ENCODE data around the gene ADAM12.
"Not testable (repeated sequence)": the region's sequence is repeated elsewhere in the genome, so short reads cannot be mapped to it uniquely, and the experiment has no call there.

Gene ADAM12

DNA sequence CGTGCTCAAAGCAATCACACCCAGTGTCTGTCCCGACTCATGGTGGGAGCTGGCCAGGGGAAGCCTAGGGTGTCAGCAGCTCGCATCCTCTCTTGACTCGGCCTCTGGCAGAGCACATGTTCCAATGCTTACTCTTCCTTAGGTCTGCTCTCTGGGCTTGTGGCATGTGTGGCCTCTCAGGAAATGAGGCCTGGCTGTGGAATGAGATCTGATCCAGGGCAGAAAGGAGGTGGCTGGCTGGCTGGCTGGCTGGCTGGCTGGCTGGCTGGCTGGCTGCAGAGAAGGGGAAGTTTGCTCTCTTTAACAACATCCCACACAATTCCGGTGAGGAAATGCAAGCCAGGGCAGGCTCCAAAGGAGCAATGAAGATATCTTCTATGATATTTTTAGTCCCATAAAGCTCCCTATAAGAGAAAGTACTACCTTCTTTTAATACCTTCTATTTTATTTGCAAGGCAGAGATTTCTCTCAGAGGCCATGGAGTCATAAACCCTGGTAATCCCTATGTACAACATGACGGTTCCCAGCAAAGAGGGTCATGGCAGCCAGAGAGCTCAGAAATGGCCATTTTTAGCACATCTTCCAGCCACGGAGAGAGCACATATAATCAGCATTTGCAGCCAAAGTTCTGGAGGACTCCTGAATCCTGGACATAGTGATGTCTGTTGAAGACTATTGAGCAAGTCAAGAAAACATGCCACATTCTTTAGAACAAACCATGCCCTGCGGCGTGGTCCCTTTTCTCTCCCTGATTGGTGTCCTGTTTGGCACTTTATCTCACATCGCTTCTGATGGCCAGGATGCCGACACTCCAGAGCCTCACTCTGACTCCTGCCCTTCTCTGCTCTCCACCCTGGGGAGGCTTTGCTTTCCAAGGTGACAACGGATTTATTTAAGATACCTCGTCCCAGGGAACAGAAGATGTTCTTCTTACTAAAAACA, 338.2 kb downstream of the ADAM12 start:
- DNase-seq (ENCODE audit: low spot score): peak; percentile 48

DNA sequence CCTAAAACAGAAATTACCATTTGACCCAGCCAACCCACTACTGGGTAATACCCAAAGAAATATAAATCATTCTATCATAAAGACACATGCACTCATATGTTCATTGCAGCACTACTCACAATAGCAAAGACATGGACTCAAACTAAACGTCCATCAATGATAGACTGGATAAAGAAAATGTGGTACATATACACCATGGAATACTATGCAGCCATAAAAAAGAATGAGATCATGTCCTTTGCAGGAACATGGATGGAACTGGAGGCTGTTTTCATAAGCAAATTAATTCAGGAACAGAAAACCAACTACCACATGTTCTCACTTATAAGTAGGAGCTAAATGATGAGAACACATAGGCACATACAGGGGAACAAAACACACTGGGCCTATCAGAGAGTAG, 340.5 kb downstream of the ADAM12 start:
- DNase-seq (ENCODE audit: low spot score): not testable (repeated sequence)

DNA sequence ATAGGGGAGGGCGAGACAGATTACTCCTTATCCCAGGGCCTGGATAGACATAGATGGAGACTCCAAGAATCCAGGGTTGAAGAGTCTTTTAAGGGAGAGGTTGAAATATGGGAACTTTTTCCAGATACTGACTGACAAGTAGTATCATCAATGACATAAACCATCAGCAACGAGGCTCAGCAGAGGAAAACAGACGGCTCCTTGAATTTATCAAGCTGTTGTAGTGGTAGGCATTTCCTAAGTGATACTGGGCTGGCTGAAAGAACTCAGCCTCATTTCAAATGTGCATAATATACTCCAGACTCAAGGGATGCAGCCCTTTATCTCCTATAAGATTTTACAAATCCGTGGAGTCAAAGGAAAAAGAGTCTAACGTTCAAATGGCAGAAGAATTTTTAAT, 341.4 kb downstream of the ADAM12 start:
- DNase-seq (ENCODE audit: low spot score): no peak

DNA sequence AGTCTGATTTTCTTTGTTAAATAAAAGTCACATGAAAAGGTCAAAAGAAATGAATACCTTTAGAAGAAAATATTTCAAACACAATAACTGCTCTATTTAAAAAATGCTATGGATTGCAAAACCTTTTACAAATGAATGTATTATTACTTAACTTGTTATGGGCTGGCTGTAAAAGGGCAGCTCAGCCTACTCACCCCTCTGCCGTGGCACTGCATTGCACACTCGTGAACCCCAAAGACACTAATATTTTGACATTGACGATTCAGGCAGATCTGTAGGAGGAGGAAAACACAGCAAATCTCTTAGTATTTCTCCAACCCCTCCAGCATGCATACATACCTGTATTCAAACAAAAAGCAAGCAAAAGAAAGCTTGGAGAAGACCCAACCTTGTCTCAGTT, 342.4 kb downstream of the ADAM12 start:
- no peak for DNase-seq (ENCODE audit: low spot score)

DNA sequence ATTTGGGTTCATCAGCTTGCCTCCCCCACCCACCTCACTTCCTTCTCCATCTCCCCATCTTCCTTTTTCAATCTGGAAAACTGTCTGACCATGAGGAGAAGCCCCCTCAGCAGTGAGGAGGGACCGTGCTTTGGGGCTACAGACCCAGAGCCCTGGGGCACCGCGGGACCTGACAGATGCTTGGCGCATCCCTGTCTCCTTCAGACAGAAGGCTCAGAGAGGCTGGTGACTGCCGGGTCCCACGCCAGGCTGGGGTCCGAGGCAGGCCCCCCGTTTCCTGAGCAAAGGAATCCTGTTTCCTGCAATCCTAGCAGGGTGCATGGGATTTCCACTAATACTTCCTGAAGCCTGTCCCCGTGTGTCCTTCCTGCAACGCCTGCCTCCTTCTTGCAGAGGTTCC, 344.9 kb downstream of the ADAM12 start:
- DNase-seq (ENCODE audit: low spot score): no peak

DNA sequence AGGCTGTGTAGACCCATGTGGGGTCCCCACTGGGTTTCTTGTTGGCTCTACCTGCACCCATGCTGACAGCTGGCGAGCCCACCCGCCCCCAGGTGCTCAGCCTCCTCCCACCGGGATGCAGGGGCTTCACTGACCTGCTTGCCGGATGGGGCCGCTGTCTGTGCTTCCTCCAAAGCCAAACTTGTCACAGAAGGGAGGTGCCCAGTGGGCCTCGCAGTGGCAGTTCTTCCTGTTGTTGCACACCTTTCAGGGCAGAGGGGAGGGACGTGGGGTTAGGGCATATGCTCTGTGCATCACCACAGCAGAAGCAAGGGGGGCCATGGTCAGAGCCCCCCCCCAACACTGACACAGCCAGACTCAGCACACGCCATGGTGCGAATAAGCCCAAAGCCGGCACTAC, 345.4 kb downstream of the ADAM12 start:
- DNase-seq (ENCODE audit: low spot score): no peak

DNA sequence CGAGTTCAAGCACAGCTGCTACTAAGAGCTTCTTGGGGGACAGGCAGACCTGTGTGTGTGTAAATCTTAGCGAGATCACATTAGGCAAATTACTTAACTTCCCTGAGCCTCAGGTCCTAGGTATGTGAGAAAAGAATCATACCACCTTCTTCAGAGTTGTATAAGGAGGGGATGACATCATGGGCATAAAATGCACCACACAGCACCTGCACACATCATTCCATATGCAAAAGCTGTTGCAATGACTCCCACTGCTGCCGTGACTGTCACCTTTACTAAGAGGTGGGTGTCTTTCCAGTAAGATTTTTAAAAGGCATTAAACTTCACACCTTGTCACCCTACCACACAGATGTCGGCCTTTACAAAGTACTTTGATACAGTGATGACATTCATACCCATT, 345.9 kb downstream of the ADAM12 start:
- DNase-seq (ENCODE audit: low spot score): no peak

DNA sequence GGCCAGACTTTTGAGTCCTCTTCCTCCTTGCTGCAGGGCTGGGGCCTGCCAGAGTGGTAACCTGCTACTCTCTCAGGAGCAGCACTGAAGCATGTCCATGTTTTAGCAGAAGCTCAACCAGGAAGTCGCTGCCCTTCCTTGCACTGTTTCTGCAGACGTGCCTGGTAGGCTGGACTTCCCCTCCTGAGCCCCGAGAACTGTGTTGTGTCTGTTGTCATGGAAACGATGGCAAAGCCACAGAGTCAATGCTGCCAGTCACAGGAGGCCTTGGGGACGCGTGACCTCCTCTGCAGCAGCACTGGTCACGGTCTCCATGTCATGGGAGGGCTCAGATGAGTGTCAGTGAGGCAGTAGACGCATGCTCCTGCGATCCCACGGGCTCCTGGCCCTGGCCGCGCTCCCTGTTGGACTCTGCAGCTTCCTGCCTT, 346.5 kb downstream of the ADAM12 start:
- DNase-seq (ENCODE audit: low spot score): peak; percentile 66

DNA sequence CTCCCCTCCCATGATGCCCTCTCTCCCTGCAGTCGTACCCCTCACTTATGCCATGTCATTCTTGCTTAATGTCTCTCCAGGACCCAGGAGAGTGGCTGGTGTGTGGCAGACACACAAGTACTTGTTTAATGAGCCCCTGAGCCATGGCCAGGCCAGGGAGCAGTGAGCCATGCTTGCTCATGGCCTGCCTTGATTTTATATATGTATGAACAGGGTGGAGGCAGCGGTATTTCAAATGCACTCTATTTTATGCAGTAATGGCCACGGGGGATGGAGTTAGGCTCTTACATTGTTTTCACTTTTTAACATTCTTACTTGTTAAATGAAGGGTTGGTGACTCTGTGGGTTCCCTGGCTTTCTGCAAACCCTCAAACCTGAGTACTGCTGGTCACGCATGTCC, 347.2 kb downstream of the ADAM12 start:
- no peak for DNase-seq (ENCODE audit: low spot score)

DNA sequence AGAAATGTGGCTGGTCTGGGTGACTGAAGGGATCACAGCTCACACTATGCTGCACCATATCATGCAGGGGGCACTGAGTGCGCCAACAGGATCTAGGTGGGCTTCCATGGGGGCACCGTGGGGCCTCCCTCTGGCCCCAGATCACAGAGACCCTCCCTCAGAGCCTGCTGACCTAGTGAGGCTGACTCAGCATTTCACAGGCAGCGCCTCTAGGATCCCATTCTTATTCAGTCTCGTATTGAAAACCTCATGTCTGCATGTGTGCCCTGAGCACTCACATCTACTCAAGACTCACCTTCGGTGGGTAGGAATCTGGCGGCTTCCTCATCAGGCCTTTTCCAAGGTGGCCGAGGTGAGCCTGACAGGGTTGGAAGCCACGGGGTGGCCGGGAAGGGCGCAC, 350.3 kb downstream of the ADAM12 start:
- DNase-seq (ENCODE audit: low spot score): no peak

DNA sequence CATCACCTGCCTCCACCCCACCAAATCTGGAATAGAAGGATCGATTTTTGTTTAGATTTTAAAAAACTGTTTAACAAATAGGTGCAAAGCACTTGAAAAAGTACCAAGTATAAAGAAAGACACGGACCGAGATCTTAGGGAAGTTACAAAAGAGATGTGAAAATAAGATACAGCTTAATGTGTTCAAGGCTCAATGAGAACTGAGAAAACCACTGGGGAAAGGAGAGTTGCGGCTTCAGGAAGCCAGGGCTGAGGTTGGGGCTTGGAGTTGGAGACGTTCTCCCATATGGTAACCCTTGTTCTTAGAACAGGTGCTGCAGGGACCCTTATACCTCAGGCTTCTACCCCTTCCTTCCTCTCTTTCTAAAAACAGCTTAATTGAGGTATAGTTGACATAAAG, 351.8 kb downstream of the ADAM12 start:
- no peak for DNase-seq (ENCODE audit: low spot score)

DNA sequence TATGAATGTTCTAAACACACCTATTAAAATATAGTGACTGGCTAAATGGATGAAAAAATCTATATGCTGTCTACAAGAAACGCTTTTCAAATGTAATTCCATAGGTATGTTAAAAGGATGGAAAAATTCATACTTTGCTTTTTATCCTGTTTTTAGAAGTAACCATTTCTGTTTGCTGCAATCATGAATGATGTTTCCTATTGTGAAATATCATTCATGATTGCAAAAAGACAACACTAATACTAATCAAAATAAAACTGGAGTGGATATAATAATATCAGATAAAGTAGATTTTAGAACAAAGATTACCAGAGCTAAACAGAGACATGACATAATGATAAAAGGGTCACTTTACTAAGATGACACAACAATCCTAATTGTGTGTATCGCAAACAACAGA, 353.7 kb downstream of the ADAM12 start:
- DNase-seq (ENCODE audit: low spot score): no peak

DNA sequence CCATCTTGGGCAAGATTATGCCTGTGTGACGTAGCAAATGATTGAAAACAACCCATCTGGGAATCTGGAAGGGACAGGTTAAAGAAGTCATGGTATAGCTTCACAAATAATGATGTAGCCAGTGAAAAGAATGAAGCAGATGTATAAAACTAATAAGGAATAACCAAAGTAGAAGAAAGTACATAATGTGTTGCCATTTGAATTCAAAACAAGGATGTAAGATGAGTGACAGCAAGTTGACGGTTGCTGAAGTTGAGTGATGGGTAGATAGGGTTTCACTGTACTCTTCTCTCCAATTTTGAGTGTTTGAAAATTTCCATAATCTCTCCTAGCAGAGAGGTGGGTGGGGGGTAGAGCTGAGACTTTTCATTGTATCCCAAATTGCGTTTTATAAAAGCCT, 358.3 kb downstream of the ADAM12 start:
- DNase-seq (ENCODE audit: low spot score): no peak

DNA sequence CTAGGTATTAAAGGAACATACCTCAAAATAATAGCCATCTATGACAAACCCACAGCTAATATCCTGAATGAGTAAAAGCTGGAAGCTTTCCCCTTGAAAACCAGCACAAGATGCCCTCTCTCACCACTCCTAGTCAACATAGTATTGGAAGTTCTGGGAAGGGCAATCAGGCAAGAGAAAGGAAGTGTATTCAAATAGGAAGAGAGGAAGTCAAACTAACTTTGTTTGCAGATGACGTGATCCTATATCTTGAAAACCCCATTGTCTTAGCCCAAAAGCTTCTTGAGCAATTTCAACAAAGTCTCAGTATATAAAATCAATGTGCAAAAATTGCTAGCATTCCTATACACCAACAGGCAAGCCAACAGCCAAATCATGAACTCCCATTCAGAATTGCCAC, 360.6 kb downstream of the ADAM12 start:
- DNase-seq (ENCODE audit: low spot score): no peak

DNA sequence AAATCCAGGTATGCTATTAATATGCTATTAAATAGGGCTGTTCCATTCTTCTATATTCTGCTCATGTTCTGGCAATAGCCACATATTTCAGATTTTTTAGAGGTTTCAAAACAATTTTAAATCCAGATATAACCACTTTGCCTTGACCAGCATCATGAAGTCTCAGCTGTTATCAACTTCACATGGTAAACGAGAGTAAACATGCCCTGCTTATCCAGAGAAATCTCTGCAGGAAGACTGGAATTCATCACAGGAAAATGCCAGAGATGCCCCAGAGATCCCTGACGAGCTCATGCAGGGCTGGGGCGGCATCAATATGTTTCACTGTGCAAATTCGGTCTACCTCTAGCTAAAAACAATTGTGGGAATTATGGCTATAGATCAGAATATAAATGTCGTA, 365.4 kb downstream of the ADAM12 start:
- no peak for DNase-seq (ENCODE audit: low spot score)

DNA sequence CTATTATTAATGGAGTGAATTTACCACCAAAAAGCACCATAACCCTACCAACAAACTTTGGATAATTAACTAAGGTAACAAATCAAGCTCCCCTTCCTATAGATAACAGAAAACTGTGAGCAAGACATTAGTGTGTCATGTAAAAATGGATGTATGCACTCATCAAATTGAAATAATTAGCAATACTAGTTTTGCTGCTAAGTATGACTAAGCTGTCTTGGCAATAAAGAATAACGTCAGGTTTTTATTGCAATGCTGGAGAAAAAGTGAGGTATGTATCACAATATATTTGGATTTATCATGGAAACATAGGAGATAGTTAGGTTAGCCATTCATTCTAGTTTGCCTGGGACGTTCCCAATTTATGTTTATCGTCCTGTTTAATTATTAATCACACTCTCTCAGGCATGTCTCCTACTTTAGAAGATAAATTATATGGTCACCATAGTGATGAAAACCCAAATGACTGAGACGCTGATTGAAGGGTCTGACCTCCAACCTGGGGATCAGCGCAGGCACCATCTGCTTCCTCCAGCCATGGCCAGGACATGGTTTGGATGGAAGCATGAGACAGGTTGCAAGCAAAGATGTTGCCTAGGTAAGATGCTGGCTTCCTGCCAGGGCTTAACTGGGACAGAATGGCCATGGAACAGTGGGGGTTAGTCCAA, 366.3 kb downstream of the ADAM12 start:
- DNase-seq (ENCODE audit: low spot score): no peak

DNA sequence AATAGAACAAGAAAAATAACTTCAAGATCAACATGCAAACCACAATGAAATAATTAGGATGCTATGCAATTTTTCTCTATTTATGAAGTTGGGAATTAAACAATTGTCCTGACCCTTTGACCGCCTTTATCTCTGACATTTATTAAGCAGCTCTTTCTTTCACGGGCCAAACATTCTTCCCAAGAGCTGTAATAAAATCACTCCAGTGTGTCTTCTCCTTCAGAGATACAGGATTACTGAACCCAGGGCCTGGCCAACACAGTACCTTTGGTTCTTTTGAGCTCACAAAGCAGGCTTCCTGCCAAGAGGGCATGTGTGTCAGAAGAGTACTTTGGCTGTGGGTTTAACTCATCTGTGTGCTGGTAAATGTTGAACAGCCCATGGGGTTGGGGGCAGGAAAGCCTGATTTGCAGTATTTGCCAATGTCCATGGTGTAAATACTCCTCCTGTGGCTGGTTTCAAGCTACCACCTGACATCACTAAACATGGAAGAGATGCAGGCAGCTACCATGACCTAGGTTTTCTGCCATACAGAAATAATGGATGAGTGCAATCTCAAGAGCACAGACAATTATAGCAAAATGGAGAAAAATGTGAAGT, 370.2 kb downstream of the ADAM12 start:
- no peak for DNase-seq (ENCODE audit: low spot score)

DNA sequence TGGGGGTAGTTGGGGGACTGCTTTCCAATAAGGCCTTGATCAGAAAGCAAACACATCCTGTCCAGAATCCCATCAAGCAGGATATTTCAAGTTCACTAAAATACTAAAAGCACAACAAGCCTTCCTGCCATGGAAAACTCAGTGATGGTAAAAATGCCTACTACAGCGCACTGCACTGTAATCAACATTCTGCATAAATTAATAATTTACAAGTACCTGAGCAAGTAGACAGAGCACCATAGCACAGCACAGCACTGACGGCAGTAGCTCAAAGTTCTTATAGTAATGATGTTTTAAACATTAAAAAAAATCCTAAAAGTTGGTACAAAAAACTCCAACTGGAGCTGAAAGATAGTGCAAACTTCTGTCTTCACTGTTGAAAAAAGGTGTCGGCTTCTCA, 371.4 kb downstream of the ADAM12 start:
- no peak for DNase-seq (ENCODE audit: low spot score)

DNA sequence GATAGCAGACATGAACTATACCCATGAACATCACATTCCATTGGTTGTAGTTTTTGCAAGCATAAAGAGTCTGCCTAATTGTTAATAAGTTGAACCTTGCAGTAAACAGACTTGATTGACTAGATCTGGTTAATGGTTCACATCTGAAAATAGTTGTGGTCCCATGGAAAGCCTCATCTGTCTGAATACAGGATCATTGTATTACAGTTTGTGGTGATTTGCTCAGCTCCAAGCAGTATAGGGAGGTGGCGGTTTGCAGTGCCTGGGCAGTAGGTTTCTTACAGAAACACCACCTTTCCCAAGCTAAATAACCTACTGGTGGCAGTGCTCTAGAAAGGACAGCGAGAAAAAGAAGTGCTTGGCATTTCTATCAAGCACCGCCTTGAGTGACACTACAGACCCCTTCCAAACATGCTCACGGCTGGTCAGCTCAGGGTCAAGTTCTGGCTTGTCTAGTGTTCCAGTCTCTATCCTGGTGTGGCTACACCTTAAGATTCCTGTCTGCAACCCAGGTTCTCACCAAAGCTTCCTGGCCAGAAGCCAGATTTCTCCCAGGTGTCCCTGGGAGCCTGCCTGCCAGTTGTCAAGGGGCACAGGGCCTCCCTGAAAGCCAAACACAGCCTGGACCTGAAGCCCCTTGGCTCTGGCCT, 372.0 kb downstream of the ADAM12 start:
- no peak for DNase-seq (ENCODE audit: low spot score)

DNA sequence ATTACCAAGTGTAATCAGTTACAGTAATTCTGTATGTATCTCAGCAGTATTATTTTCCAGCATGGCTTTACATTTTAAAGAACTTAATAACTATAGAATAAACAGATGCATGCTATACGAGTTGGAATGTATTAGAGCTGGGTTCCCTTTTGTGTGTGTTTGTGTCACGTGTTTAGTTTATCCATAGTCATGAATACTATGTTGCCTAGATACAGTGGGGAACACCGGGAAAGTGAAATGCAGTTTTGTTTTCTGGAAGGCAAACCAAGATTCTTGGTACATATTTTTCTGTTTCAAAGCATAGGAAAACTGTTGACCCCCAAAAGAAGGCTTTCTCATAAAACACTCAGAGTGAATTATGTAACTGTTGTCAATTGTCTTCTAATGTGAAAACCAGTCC, 372.9 kb downstream of the ADAM12 start:
- no peak for DNase-seq (ENCODE audit: low spot score)

DNA sequence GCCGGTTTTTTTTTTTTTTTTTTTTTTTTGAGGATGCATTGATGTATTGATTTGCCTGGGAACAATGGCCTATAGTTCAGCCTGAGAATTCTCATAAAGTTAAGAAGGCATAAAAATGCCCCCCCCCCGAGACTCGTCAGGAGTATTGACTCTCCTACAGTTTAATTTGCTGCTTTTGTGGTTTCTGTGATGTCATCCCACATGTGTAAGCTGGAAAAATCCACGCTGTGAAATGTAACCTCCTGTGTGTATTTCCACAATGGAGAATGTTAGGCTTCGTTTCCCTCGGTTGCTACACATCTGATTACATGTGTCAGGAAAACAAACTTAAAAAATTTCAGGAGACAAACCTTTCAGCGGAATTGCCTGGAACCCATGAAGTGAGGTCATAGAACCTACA, 374.0 kb downstream of the ADAM12 start:
- DNase-seq (ENCODE audit: low spot score): no peak

DNA sequence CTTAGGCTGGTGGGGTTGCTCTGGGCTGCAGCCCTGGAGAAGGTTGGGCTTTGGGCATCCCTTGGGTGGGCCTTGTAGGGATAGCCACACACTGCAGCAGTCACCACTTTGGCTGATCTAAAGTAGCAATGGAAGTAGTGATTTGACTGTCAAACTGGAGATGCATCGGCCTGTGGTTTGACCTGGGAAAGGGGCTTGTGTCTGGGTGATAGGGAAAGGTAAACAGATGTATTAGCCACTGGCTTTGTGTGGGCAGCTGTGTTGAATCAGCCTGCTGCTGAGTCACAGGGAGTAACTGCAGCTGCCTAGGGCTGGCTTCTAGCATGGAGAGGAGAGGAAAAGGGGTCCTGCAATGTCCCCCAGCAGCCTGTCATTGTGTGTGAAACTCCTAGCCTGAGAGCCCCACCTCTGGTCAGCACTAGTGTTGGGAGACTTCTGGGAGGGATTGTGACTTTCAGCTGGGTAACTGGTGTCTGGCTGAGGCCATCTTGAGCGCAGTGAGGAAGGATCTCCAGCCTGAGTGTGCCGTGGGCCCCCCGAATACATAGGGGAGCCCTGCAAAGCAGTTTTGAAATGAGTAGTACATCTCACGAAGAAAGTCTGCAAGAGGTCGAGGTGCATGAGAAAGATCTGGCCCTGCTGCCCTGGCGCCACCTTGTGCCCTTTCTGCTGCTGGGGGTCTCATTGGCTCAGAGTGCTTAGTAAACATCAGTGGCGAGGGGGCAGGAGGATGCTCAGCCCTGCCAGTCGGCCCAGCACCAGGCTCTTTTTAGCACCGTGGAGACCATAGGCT, 374.6 kb downstream of the ADAM12 start:
- DNase-seq (ENCODE audit: low spot score): peak; percentile 71
